HG03025 (cell line): Measurements from ENCODE around the gene BLCAP.
"Not testable (repeated sequence)": the region's sequence is repeated elsewhere in the genome, so short reads cannot be mapped to it uniquely, and the experiment has no call there.

Experiments
- ATAC-seq: cut with Tn5 transposase; IDR thresholded peaks from one replicate; pipeline ENCODE4 v1.9.1; 2021; ENCODE audit warnings: mild to moderate bottlenecking, moderate library complexity; ENCODE audit not compliant: unreplicated experiment, low FRiP score

Gene BLCAP

GRCh38 chr20:37527638-37528445, at the start of gene BLCAP:
BLCAP (minus strand) TSS chr20:37527876; CDS start chr20:37519174, 8,702 bp downstream.
- ATAC-seq: peak; percentile 56

GRCh38 chr20:37577436-37577835, 49.8 kb upstream of the BLCAP start:
- not testable (repeated sequence) for ATAC-seq

- no peak for ATAC-seq
Observed at GRCh38 chr20:37576911-37577310, 49.2 kb upstream of the BLCAP start.

GRCh38 chr20:37575884-37576283, 48.2 kb upstream of the BLCAP start:
- ATAC-seq: no peak

- no peak for ATAC-seq
Observed at GRCh38 chr20:37574199-37574890, 46.7 kb upstream of the BLCAP start.

- no peak for ATAC-seq
Observed at GRCh38 chr20:37573626-37574198, 46.0 kb upstream of the BLCAP start.

GRCh38 chr20:37571033-37571432, 43.4 kb upstream of the BLCAP start:
- no peak for ATAC-seq

- ATAC-seq: no peak
Observed at GRCh38 chr20:37570419-37570818, 42.7 kb upstream of the BLCAP start.

- ATAC-seq: no peak
Observed at GRCh38 chr20:37567671-37568588, 40.3 kb upstream of the BLCAP start.

GRCh38 chr20:37567331-37567665, 39.6 kb upstream of the BLCAP start:
- no peak for ATAC-seq

- no peak for ATAC-seq
Observed at GRCh38 chr20:37566590-37567330, 39.1 kb upstream of the BLCAP start.

- ATAC-seq: no peak
Observed at GRCh38 chr20:37565134-37565811, 37.6 kb upstream of the BLCAP start.

GRCh38 chr20:37564388-37565133, 36.9 kb upstream of the BLCAP start:
- ATAC-seq: no peak

GRCh38 chr20:37564016-37564387, 36.3 kb upstream of the BLCAP start:
- no peak for ATAC-seq

GRCh38 chr20:37562695-37563480, 35.2 kb upstream of the BLCAP start:
- no peak for ATAC-seq

GRCh38 chr20:37560629-37561028, 33.0 kb upstream of the BLCAP start:
- ATAC-seq: no peak

GRCh38 chr20:37559312-37560027, 31.8 kb upstream of the BLCAP start:
- no peak for ATAC-seq
